KMS-11 (cell line): ENCODE measurements around the gene NAB1.

Source experiments
- H2AFZ ChIP-seq: fragments of 200-600 bp; sonication (generic); 2 replicates; pipeline ENCODE4 v1.6.1; 2016; ENCODE audit warnings: antibody characterized with exemption, mixed run types, low read depth
- H3K27ac ChIP-seq: fragments of 200-600 bp; sonication (generic); 2 replicates; pipeline ENCODE4 v1.6.1; 2016; ENCODE audit warnings: mild to moderate bottlenecking, mixed run types
- H3K27me3 ChIP-seq: fragments of 200-600 bp; sonication (generic); 2 replicates; pipeline ENCODE4 v1.6.1; 2017; ENCODE audit warnings: mild to moderate bottlenecking, low read depth, mixed run types, moderate library complexity; ENCODE audit not compliant: insufficient read depth
- H3K36me3 ChIP-seq: fragments of 200-600 bp; sonication (generic); 2 replicates; pipeline ENCODE4 v1.6.1; 2017; ENCODE audit warnings: mild to moderate bottlenecking, mixed run types; ENCODE audit not compliant: insufficient read depth
- H3K4me1 ChIP-seq: fragments of 200-600 bp; sonication (generic); 2 replicates; pipeline ENCODE4 v1.6.1; 2016; ENCODE audit warnings: mild to moderate bottlenecking, low read depth, mixed run types; ENCODE audit not compliant: poor library complexity, severe bottlenecking
- H3K4me2 ChIP-seq: fragments of 200-600 bp; sonication (generic); 2 replicates; pipeline ENCODE4 v1.7.0; 2016; ENCODE audit warnings: mild to moderate bottlenecking, mixed run types
- H3K4me3 ChIP-seq: fragments of 200-600 bp; sonication (generic); IDR thresholded peaks from 2 replicates; pipeline ENCODE4 v1.6.1; 2017; ENCODE audit warnings: low read depth, low read length, mixed read lengths; ENCODE audit not compliant: insufficient read depth
- H3K79me2 ChIP-seq: fragments of 200-600 bp; sonication (generic); 2 replicates; pipeline ENCODE4 v1.6.1; 2016; ENCODE audit warnings: low read depth, mixed run types; ENCODE audit not compliant: insufficient read depth
- H3K9ac ChIP-seq: fragments of 200-600 bp; sonication (generic); 2 replicates; pipeline ENCODE4 v1.6.1; 2016; ENCODE audit warnings: mild to moderate bottlenecking, mixed run types
- H4K20me1 ChIP-seq: fragments of 200-600 bp; sonication (generic); 2 replicates; pipeline ENCODE4 v1.6.1; 2016; ENCODE audit warnings: mild to moderate bottlenecking, mixed run types; ENCODE audit not compliant: insufficient read depth
- TF ChIP-seq, protein P1 (sequence below): fragments of 200-600 bp; sonication (generic); conservative IDR thresholded peaks from 2 replicates; pipeline ENCODE4 v1.6.1; 2017; ENCODE audit warnings: low read depth, mild to moderate bottlenecking, antibody characterized with exemption, low read length, moderate library complexity, mixed read lengths

The NAB1 gene

DNA sequence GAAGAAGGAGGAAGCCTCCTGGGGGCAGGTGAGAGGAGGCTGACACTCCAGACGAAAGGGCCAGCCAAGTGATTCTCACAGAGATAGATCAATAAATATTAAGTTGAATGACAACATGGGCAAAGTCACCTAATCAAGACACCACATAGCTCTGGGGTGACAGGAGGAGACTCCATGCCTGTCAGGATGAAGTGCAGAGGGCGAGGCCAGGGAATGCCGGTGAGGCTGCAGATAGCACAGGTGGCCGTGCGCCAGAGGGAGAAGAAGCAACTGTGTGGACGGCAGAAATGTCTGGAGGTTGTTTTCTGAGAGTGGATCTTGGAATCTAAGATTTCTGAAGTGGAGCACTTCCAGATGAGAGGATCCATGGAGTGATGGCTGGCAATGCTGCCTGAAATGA is 71.4 kb downstream of the NAB1 start:
- Histone ChIP-seq H3K4me1 (no peaks in the 10 kb centered on the region), H3K9ac (no peak overlapping the region), H2AFZ (no peak overlapping the region), H4K20me1 (no peaks in the 10 kb centered on the region), H3K27me3 (no peaks in the 10 kb centered on the region), H3K4me2 (no peak overlapping the region), H3K4me3 (no peak overlapping the region), H3K36me3 (no peaks in the 10 kb centered on the region), H3K27ac (no peak overlapping the region), H3K79me2 (no peaks in the 10 kb centered on the region)
- TF ChIP-seq, protein P1, sequence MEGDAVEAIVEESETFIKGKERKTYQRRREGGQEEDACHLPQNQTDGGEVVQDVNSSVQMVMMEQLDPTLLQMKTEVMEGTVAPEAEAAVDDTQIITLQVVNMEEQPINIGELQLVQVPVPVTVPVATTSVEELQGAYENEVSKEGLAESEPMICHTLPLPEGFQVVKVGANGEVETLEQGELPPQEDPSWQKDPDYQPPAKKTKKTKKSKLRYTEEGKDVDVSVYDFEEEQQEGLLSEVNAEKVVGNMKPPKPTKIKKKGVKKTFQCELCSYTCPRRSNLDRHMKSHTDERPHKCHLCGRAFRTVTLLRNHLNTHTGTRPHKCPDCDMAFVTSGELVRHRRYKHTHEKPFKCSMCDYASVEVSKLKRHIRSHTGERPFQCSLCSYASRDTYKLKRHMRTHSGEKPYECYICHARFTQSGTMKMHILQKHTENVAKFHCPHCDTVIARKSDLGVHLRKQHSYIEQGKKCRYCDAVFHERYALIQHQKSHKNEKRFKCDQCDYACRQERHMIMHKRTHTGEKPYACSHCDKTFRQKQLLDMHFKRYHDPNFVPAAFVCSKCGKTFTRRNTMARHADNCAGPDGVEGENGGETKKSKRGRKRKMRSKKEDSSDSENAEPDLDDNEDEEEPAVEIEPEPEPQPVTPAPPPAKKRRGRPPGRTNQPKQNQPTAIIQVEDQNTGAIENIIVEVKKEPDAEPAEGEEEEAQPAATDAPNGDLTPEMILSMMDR, result no peak

DNA sequence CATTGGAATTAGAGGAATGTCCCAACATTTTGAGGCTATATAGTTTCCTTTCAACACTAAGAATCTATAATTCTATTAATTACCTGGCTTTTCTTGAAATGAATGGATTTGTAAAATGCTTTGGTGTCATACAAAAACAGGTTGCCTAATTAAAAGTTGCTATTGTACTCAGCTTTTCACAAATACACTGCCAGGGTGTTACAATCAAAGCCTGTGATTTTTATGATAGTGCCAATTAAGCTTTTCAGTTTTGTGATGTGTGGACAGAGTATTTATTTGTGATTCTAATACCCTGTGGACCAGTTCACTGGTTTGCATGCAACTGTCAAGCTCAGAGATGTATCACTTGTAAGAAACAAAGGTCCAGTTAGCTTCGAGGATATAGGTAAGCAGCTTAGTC is 71.8 kb downstream of the NAB1 start:
- no peak overlapping the region for H3K4me3 ChIP-seq
- no peaks in the 10 kb centered on the region for H3K36me3 ChIP-seq
- TF ChIP-seq, protein P1, result no peak
- no peaks in the 10 kb centered on the region for H4K20me1 ChIP-seq
- H3K4me1 ChIP-seq, result no peaks in the 10 kb centered on the region
- H3K9ac ChIP-seq, result no peak overlapping the region
- H3K79me2 ChIP-seq, result no peaks in the 10 kb centered on the region
- H2AFZ ChIP-seq, result no peak overlapping the region
- H3K4me2 ChIP-seq, result no peak overlapping the region
- H3K27me3 ChIP-seq, result no peaks in the 10 kb centered on the region
- no peak overlapping the region for H3K27ac ChIP-seq

DNA sequence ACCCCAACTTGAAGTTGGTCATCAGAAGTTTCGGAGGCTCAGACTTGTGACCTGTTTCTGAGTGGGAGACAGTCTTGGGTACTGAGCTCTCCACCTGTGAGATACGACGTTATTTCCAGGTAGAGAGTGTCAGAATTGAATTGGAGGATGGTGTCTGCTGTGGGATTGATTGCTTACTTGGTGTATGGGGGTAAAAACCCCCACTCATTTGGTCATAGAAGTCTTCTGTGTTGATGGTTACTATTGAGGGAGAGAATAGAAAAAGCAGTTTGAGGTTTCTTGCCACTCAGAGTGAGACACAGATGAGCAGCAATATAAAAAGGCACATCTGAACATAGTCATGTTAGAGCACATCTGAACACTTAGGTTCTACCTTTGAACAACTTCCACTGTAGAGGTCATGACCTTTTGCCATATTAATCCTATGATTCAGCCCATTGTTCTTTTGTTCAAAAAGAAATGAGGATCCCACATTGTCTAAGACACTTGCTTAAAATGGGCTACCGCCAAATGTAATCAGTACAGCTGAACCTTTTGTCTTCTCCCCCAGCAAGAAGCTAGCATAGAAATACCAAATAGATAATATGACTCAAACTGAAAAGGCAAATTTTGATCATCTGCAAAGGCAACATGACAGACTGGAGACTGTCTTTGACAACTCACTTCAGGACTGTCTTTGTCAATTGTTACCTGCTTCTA is 73.3 kb downstream of the NAB1 start:
- Histone ChIP-seq H3K27ac (no peak overlapping the region), H4K20me1 (no peaks in the 10 kb centered on the region), H3K4me1 (no peaks in the 10 kb centered on the region), H3K4me3 (no peak overlapping the region), H2AFZ (no peak overlapping the region), H3K4me2 (no peak overlapping the region), H3K9ac (no peak overlapping the region), H3K36me3 (no peaks in the 10 kb centered on the region), H3K79me2 (no peaks in the 10 kb centered on the region), H3K27me3 (no peaks in the 10 kb centered on the region)
- TF ChIP-seq, protein P1, result no peak

DNA sequence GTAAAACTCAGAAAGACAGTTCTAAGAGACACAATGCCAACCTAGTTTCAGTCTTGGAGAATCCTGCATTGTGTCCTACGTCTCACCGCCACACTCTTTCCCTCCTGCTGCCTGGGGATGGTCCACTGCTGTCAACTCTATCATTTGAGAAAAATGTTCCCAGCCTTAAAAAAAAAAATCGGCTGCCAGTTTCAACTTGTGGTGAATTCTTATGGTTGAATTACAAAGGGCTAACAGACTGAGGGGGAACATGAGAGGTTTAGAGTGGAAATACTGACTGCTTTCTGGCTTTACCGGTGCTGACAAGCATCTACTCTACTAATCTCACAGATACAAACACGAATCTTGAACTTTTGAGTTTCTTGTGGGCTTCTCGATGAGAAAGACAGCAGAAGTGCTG is 74.0 kb downstream of the NAB1 start:
- Histone ChIP-seq H3K4me1 (no peaks in the 10 kb centered on the region), H3K4me2 (no peak overlapping the region), H2AFZ (no peak overlapping the region), H3K27me3 (no peaks in the 10 kb centered on the region), H3K79me2 (no peaks in the 10 kb centered on the region), H4K20me1 (no peaks in the 10 kb centered on the region), H3K9ac (no peak overlapping the region), H3K36me3 (no peaks in the 10 kb centered on the region), H3K4me3 (no peak overlapping the region), H3K27ac (no peak overlapping the region)
- TF ChIP-seq, protein P1, result no peak
